Pancreas (tissue), 10 donors: ENCODE measurements around the gene IGFN1. TPM values are rescaled to one million over a fixed set of nuclear protein-coding genes. Genes with fewer than 3 reads are reported as not detected.

Source experiments
- ATAC-seq, 4 donors: fragments of 200-7000 bp; cut with Tn5 transposase; one replicate each; pipeline versions ENCODE4 v1.8.0 to v1.9.1; 2020; ENCODE audit warnings: mild to moderate bottlenecking in 4 of 4, moderate library complexity in 4 of 4
- DNase-seq, 6 donors: peaks; one replicate each; pipeline ENCODE4 v3.0.0-alpha.2; 2020
- FAIRE-seq: peaks from 2 replicates; lab custom pipeline; 2012; peaks lifted over from hg19 to GRCh38; lab: Jason Lieb, UNC
- H3K27ac ChIP-seq, 4 donors: fragments of 200-600 bp; sonication (generic); 1 replicate in 3 of 4; 2 replicates in 1 of 4; pipeline versions ENCODE4 v1.5.0 to v1.8.0; 2020
- H3K27me3 ChIP-seq, 4 donors: fragments of 200-600 bp; one replicate each; pipeline ENCODE4 v1.8.0; 2021
- H3K36me3 ChIP-seq, 3 donors: fragments of 200-600 bp; sonication (generic) in 1 of 3; one replicate each; pipeline versions ENCODE4 v1.5.0 to v1.8.0; 2020 to 2021
- H3K4me1 ChIP-seq, 3 donors: fragments of 200-600 bp; one replicate each; pipeline ENCODE4 v1.8.0; 2021
- H3K4me3 ChIP-seq, 4 donors: fragments of 200-600 bp; sonication (generic) in 2 of 4; one replicate each; pipeline versions ENCODE4 v1.5.0 to v1.8.0; 2020 to 2021
- H3K9me3 ChIP-seq, 4 donors: fragments of 200-600 bp; one replicate each; pipeline ENCODE4 v1.8.0; 2021
- CTCF ChIP-seq, 4 donors: fragments of 200-600 bp; sonication (generic) in 3 of 4; IDR thresholded peaks; one replicate each; pipeline versions ENCODE4 v1.5.0 to v1.8.0; 2021; ENCODE audit warnings: antibody characterized with exemption in 4 of 4
- WGBS, 2 donors: extraction: QIAGEN DNeasy Blood & Tissue Kit; methylation state at CpG; one replicate each; pipeline ENCODE4 v1.1.7; 2013; 5-methylcytosine and 5-hydroxymethylcytosine counted together
- intact Hi-C, 3 donors: fragments of 100-400 bp; cut with DNase I; formaldehyde crosslinking; loops; one replicate each; pipeline versions ENCODE4 v1.11.1 to v1.14.2; 2022
- polyA plus RNA-seq, 2 donors: library from polyadenylated mRNA; stranded (reverse); fragments of 200-250 nt; gene quantifications; one replicate each; pipeline ENCODE4 v1.2.3, GENCODE V29; 2013
- total RNA-seq, 6 donors: library from RNA; stranded (reverse); fragmentation: NEBNext Ultra II Directional in 4 of 6; extraction: Animal tissue kit (Norgen Biotek cat#: 25700) in 4 of 6; gene quantifications; one replicate each; pipeline versions ENCODE4 v1.2.1 to v1.2.4, GENCODE V29; 2021 to 2023
- donor health status: healthy with polysubstance abuse.
- donor health status: DM: no; HTN: no; CAD: no; lungs with moderate emphysema.
- donor health status: DM: no; HTN: no; CAD: no.
- donor health status: control.
- donor health status: control.
- donor health status: Bipolar disorder and iron deficiency.
- donor health status: DM: yes; HTN: yes; CAD: no.
- donor health status: DM: no; HTN: no; CAD: no.
- donor health status: DM: no; HTN: no; CAD: no.
- donor health status: DM: yes; HTN: yes; CAD: no.

The IGFN1 gene
- total and polyA plus RNA-seq, 8 donors: 4.1 to 48.4 (median 14.6) TPM

GRCh38 chr1:201171063-201172036 is 19.3 kb upstream of the IGFN1 start:
- TF ChIP-seq CTCF (IDR thresholded peaks at IDR 0.05): peak in 3 of 4 donors; percentile 3 to 29 (median 10)
- Histone ChIP-seq H3K27me3 (no peaks in the 10 kb centered on the region), H3K9me3 (no peaks in the 10 kb centered on the region), H3K4me3 (peak overlapping the region; percentile 35 to 51 (median 46)), H3K36me3 (no peaks in the 10 kb centered on the region), H3K27ac (peak overlapping the region; percentile 97 to 100 (median 100)), H3K4me1 (peaks cover 15 to 19% (median 16%) of the 10 kb centered on the region in 3 donors)
- DNase-seq (peak in 5 of 6 donors; percentile 59 to 83 (median 67)), ATAC-seq (peak; percentile 44 to 68 (median 62)), FAIRE-seq (no peak)
- 3 to 4% methylated on average over 48 of the region's 48 CpGs for WGBS, 2 donors
- intact Hi-C loops: no loop called here

DNA sequence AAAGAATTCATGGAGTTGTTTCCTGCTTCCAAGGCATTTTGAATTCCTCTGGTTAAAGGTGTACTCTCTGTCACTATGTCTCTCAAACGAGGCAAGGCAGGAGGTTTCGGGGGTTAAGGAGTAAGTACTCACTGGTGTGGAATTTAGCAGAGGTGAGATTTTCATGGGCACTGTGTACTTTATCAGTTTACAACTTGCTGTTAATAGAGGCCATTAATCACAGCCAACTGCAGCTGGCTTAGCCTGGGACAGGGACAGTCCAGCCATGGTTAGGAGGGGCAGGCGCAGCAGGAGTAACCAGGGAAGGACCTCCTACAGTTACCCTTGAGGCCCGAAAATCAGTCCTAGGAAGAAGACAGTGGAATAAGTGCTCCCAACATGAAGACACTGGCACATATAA is 18.3 kb upstream of the IGFN1 start:
- 52% methylated on average over 4 of the region's 4 CpGs for WGBS, 2 donors
- Histone ChIP-seq H3K27ac (peak overlapping the region; percentile 97 to 100 (median 100)), H3K4me1 (peaks cover 10 to 16% (median 13%) of the 10 kb centered on the region in 3 donors), H3K9me3 (no peaks in the 10 kb centered on the region), H3K27me3 (no peaks in the 10 kb centered on the region), H3K36me3 (no peaks in the 10 kb centered on the region), H3K4me3 (no peak overlapping the region)
- DNase-seq: peak in 2 of 6 donors; percentile 30 to 47
- TF ChIP-seq CTCF (IDR thresholded peaks at IDR 0.05): no peak
- FAIRE-seq: no peak
- intact Hi-C loops: no loop called here
- peak in 2 of 4 donors; percentile 0 to 3 for ATAC-seq

GRCh38 chr1:201172999-201173610 is 17.5 kb upstream of the IGFN1 start:
- DNase-seq: no peak
- Histone ChIP-seq H3K27me3 (no peaks in the 10 kb centered on the region), H3K4me1 (peaks cover 9 to 16% (median 13%) of the 10 kb centered on the region in 3 donors), H3K36me3 (no peaks in the 10 kb centered on the region), H3K4me3 (no peak overlapping the region), H3K9me3 (no peaks in the 10 kb centered on the region), H3K27ac (peak overlapping the region in 2 of 4 donors; percentile 97 to 100)
- TF ChIP-seq CTCF (IDR thresholded peaks at IDR 0.05): no peak
- intact Hi-C loops: no loop called here
- 85 to 93% methylated on average over 4 of the region's 4 CpGs for WGBS, 2 donors
- no peak for ATAC-seq
- no peak for FAIRE-seq

DNA sequence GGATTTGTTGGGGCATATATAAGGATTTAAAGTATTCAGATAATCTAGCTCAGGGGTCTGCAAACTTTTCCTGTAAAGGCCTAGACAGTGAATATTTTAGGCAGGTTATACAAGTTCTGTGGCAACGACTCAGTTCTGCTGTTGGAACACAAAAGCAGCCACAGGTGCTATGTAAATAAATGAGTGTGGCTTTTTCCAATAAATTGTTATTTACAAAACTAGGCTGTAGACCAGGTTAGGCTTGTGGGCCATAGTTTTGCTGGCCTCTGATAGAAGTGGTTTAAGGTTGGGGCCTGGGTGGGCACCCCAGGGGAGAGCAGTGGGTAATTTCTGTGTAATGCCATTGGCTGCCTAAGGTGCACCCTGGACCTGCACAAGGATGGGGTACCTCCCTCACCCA is 16.9 kb upstream of the IGFN1 start:
- WGBS, 2 donors: 8 to 15% methylated on average over 1 of the region's 1 CpG
- Histone ChIP-seq H3K4me3 (no peak overlapping the region), H3K27me3 (no peaks in the 10 kb centered on the region), H3K4me1 (peaks cover 9 to 16% (median 13%) of the 10 kb centered on the region in 3 donors), H3K36me3 (no peaks in the 10 kb centered on the region), H3K9me3 (no peaks in the 10 kb centered on the region), H3K27ac (no peak overlapping the region)
- no peak for TF ChIP-seq CTCF (IDR thresholded peaks at IDR 0.05)
- ATAC-seq: no peak
- intact Hi-C loops: no loop called here
- FAIRE-seq: no peak
- DNase-seq: no peak
